OCI-LY3 (cell line): ENCODE measurements around the gene PLCL1.

Experiments
- EZH2phosphoT487 ChIP-seq: fragments of 200-600 bp; shearing (Covaris generic); IDR thresholded peaks from 2 replicates; pipeline ENCODE4 v1.6.1; 2018; ENCODE audit warnings: antibody characterized with exemption, mixed run types, low read depth
- TF ChIP-seq, protein P1 (sequence below): fragments of 200-600, 300-600 bp; sonication (generic); IDR thresholded peaks from 2 replicates; pipeline ENCODE4 v1.5.1; 2014; ENCODE audit warnings: antibody characterized with exemption, low read length, low read depth

DNA sequence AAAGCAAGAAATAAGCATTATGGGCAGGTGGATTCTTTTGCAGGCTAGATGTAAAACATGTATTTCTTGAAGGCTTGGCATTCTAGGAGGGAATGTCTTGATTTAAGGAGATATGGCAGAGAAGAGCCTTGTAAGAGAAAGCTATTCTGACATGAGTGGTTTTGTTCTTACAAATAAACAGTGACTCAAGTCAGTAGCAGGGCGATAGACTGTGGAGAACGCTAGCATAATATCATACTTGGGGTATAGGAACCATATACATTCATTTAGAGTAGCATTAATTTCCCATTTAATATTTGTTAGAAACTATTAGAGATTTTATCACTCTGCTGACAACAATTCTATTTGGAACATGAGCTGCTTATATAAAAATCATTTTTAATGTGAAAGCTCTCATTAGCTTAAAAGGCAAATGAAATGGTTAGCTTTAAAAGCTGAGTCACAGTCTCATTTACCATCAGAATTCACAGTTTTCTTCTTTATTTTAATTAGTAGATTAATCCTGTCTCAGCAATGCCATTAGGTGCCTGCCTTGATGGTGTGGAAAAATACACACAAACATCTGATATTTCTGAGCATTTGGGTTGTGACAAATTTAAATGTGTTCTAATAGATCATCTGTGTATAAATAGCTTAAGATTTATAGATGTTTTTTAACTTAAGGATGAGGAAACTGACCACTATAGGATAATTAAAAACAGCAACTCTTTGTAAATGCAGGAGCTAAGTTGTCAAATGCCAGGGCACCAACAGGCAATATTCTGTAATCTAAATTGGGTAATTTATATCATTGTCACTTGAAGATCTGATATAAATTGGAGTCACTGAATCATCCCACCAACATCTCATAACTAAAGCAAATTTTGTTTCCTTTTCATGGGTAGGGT, 276.7 kb downstream of the PLCL1 start:
- TF ChIP-seq, protein P1, sequence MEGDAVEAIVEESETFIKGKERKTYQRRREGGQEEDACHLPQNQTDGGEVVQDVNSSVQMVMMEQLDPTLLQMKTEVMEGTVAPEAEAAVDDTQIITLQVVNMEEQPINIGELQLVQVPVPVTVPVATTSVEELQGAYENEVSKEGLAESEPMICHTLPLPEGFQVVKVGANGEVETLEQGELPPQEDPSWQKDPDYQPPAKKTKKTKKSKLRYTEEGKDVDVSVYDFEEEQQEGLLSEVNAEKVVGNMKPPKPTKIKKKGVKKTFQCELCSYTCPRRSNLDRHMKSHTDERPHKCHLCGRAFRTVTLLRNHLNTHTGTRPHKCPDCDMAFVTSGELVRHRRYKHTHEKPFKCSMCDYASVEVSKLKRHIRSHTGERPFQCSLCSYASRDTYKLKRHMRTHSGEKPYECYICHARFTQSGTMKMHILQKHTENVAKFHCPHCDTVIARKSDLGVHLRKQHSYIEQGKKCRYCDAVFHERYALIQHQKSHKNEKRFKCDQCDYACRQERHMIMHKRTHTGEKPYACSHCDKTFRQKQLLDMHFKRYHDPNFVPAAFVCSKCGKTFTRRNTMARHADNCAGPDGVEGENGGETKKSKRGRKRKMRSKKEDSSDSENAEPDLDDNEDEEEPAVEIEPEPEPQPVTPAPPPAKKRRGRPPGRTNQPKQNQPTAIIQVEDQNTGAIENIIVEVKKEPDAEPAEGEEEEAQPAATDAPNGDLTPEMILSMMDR = no peak
- no peak for TF ChIP-seq EZH2phosphoT487
